Measurements from ENCODE around the gene MMP25.
"Not testable (repeated sequence)": the region's sequence is repeated elsewhere in the genome, so short reads cannot be mapped to it uniquely, and the experiment has no call there.

The MMP25 gene

GRCh38 chr16:3074860-3075522 is 28.6 kb downstream of the MMP25 start:
- no peak for DNase-seq

DNA sequence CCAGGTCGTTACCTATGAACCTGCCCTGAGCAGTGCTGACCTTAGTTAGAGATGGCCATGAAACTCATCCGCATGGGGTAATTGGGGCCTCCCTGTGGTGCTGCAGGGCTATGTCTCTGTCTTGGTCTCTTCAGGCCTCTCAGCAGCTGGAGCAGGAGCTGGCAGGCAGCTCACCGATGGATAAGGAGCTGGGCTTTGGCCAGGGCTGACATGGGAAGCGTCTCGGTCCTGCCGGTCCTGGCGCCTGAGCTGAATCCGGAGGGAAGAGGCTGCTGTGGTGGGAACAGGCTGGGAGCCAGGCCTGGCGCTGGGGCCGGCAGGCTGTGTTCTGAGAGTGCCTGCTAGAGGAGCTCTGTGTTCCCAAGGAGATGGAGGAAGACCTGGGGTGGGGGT is 29.2 kb downstream of the MMP25 start:
- DNase-seq, result no peak

- not testable (repeated sequence) for DNase-seq
These were observed 29.6 kb downstream of the MMP25 start for GRCh38 chr16:3075946-3076345.

DNA sequence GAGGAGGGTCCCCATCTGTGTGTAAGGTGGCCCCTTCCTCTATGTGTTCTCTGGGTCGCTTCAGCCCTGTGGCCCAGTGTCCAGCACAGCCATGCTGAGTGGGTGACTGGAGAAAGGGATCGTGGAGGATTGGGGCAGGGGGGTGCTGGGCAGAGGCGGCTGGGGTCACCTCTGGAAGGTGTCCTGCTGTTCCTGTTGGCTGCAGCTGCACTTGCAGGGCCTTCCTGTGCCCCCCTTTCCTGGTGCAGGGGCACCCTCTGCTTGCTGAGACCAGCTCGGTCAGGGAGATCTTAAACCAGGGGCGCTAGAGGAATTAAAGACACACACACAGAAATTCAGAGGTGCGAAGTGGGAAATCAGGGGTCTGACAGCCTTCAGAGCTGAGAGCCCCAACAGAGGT is 30.2 kb downstream of the MMP25 start:
- no peak for DNase-seq

DNA sequence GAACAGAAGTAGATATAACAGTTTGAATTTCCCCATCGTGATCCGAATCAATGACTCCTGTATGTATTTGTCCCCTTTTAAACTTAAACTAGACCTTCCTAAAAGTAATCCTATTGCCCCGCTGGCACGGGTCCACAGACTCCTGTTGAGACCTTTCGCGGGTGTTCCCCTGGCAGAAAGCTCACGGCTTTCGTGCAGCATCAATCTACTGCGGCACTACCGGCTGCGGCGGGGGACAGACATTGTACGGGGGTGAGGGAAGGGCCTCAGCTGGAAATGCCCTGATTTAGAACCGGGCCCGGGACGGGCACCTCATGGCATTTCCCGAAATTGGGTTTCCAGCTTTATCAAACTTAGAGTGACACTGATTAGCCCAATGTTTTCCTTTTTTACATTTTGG is 33.7 kb downstream of the MMP25 start:
- DNase-seq, result no peak

- DNase-seq, result not testable (repeated sequence)
These were observed 35.6 kb downstream of the MMP25 start for GRCh38 chr16:3081957-3082356.

GRCh38 chr16:3083408-3083807 is 37.0 kb downstream of the MMP25 start:
- not testable (repeated sequence) for DNase-seq

GRCh38 chr16:3084491-3084890 is 38.1 kb downstream of the MMP25 start:
- DNase-seq, result no peak

DNA sequence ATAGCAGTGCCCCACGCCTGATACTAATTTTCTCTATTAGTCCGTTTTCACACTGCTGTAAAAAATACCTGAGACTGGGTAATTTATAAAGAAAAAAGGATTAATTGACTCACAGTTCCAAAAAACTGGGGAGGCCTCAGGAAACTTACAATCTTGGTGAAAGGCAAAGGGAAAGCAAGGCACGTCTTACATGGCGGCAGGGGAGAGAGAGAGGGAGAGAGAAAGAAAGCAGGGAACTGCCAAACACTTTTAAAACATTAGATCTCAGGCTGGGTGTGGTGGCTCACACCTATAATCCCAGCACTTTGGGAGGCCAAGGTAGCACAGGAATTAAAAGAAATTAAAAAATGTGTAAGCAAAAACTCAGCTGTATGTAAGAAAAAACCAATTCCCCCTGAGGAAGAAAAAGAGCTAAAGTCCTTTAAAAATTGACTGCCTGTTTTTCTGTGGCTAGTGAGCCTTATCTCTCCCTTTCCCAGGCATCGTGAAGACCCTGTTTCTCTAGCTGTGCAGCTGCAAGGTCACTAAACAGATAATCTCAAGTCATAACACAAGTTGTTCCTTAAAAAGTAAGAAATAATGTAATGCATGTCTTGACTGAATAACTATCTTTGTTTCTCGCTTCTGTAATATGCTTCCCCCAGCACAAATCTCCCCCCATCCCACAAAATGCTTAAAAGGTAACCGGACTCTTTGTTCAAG is 38.8 kb downstream of the MMP25 start:
- no peak for DNase-seq

- no peak for DNase-seq
These were observed 39.7 kb downstream of the MMP25 start for GRCh38 chr16:3085868-3086595.

DNA sequence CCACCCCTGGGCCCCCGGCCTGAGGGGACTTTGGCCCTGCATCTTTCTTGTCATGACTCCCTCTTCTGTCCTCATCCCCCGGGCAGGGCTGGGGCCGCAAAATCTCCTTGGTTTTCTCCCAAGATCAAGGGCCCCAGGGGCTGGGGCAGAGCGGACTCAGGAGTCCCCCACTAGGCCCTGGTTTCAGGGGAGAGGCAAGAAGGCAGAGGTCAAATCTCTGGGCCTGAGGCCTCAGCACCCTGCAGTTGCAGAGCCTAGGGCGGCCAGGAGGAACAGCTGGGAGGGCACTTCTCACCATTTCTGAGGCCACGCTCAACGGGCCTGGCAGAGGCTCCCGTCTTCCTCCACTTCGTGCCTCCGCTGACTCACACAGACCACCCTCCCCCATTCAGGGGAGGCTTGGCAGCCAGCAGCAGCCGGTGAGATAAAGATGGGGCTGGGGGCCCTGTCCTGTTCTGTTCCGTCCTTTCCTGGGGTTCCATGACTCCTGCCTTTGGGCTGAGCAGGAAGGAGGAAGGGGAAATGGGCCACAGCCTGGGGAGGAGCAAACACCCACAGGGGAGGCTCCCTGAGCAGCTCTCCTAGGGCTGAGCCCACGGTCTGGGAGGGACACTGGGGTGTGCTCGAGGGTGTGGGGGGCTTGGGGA is 40.4 kb downstream of the MMP25 start:
- no peak for DNase-seq

DNA sequence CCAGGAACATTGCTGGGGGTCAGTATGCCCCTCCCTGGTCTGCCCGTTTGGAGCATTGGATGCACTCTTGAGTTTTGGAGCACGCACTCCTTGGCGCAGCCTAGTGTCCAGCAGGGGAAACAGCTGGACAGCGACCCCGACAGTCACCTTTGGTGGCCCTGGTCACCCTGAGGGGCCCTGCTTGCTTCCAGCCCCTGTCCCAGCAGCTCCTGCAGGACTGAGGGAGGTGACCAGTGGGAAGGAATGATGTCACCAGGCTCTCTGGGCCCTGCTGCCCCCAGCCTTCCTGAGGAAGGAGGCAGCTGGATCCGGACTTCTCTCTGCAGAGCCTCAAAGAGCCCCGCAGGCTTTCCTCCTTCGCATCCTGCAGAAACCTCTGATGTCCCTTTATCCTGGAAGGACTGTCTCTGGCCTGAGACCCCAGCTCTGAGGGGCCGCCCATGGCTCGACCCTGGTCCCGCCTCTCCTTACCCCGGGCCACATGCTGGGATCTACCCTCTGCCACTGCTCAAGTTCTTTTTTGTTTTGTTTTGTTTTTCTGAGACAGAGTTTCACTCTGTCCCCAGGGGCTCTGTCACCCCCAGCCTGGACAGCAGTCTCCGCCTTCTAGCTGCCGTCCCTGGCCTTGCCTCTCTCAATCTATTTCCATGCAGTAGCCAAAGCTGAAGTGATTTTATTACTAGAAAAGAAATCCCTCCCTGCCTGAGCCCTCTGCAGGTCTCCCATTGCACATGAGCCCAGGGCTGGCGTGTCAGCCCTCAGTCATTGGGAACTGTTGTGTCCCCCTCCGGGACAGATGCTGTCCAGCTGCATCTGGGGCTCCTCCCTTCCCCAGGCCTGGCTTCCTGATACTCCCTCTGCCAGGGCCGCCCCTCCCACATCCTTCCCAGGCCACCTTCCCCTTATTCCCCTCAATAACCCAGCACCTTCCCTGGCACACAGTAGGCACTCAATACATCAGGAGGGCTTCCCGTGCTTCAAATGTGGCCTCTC is 41.2 kb downstream of the MMP25 start:
- no peak for DNase-seq

GRCh38 chr16:3088450-3088849 is 42.1 kb downstream of the MMP25 start:
- DNase-seq, result no peak

DNA sequence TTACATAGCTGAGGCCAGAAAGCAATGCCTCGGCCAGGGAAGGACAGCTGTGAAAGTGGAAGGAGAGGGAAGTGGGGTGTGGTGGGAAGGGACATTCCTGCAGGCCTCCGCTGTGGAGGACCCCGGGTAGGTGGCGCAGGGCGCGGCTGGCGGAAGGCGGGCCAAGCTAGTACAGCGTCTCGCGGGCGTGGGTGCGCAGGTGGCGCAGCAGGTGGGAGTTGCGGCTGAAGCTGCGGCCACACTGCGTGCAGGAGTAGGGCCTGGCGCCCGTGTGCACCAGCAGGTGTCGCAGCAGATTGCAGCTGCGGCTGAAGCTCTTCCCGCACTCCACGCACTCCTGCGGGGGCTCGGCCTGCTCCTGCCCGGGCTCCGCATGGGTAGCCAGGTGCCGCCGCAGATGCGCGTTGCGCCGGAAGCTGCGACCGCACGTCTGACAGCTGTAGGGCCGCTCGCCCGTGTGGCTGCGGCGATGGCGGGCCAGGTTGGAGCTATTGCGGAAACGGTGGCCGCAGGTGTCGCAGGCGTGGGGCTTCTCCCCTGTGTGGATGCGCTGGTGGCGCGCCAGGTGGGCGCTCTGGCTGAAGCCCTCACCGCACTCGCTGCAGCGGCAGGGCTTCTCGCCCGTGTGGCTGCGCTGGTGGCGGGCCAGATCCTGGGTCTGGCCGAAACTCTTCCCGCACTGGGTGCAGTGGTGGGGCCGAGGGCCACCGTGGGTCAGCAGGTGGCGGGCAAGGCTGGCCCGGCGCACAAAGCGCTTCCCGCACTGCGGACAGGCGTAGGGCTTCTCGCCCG is 42.8 kb downstream of the MMP25 start:
- no peak for DNase-seq

- no peak for DNase-seq
These were observed 43.6 kb downstream of the MMP25 start for GRCh38 chr16:3089717-3090592.

DNA sequence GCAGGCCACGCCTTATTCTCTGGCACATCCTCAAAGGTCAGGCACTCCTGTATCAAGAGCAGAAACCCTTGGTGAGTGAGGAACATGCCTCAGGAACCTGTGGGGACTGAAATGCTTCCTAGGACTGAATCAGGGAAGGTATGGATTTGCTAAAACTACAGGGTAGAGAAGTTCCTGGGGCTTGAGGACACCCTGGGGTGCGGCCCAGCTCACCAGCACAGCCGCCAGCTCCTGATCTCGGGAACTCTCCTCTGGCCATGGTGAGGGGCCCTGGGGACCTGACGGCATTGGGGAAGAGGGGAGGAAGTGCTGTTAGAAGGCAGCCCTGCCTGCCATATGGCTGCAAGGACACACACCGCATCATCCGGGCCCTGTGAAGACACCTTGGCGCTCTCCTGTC is 45.2 kb downstream of the MMP25 start:
- DNase-seq, result no peak

- no peak for DNase-seq
These were observed 46.2 kb downstream of the MMP25 start for GRCh38 chr16:3092501-3092941.

GRCh38 chr16:3094289-3095027 is 48.1 kb downstream of the MMP25 start:
- DNase-seq, result no peak

- DNase-seq, result no peak
These were observed 49.5 kb downstream of the MMP25 start for GRCh38 chr16:3095869-3096268.

DNA sequence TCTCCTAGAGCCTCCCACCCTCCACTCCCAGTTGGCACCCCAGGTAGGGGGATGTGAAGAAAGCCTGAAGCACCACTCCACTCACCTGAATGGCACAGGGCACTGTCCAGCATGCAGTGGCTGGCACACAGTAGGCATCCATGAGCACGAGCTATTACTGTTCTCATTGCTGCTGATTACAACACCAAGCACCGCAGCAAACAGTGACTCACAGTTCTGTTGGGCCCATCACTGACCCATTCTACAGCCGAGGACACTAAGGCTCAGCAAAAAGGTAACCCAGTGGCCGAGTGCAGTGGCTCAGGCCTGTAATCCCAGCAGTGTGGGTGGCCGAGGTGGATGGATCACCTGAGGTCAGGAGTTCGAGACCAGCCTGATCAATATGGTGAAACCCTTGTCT is 50.0 kb downstream of the MMP25 start:
- no peak for DNase-seq

Measured in NCI-H2171 treated with DMSO at 0.1 percent for 48 hours (cell line).